GM18511 (cell line): ENCODE results near the gene SCIMP.
"Not testable (repeated sequence)": the region's sequence is repeated elsewhere in the genome, so short reads cannot be mapped to it uniquely, and the experiment has no call there.

Experiments used
- ATAC-seq: cut with Tn5 transposase; IDR thresholded peaks from one replicate; pipeline ENCODE4 v1.9.1; 2021; ENCODE audit warnings: mild to moderate bottlenecking, moderate library complexity; ENCODE audit not compliant: unreplicated experiment

SCIMP gene

DNA sequence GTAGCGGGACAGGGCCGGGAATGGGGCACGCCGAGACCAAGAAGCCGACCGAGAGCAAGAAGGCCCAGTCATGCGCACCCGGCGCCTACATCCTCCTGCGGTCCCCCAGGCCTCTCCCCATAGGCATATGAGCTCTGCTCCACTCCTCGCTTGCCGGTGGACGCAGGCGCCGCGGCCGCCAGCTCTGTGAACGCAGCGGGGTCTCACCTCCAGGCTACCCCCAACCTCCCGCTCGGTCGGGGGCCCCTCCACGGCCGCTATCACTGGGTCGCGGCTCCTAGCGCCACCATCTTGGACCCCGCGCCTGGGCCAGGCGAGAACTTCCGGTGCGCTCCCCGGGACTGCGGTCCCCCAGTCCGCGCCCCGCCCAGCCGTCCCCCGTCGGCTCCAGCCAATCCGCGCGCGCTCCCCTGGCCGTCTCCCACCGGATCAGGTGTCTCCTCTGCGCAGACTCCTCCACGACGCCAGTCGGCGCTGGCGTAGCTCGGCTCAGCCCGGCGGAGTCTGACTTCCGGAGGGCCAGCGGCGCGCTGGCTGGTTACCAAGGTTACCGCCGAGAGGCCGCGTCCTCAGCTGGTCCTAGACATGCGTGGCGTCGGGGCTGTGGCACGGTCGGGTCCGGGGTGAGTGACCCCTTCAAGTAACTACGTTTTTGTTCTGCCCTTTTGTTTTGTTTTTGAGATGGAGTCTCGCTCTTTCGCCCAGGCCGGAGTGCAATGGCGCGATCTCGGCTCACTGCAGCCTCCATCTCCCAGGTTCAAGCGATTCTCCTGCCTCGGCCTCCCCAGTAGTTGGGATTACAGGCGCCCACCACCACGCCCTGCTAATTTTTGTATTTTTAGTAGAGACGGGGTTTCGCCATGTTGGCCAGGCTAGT lies 42.9 kb downstream of the SCIMP start, which contains the start of gene ZNF594:
TSS of gene ZNF594 (minus strand) at position 328 of the 877 bp plus-strand sequence. CDS start 7,612 bp downstream, outside the sequence.
- ATAC-seq: peak; percentile 95

DNA sequence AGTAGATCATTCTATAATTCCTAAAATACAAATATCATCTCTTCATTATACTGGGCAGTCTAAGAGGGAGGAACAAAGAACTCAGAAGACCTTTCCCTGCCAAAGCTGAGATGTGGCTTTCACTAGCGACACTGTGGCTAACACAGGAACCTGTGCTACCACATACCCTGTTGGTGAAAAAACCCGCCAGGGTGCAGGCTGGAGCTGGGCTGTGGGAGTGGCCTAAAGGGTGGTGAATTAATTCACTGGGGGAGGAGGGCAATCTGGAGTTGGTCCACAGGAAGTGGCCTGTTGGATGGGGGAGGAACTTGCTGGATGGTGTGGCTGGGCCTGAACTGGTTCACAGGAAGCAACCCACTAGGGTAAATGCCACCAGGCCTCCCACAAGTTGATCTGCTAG lies 50.4 kb downstream of the SCIMP start:
- no peak for ATAC-seq

DNA sequence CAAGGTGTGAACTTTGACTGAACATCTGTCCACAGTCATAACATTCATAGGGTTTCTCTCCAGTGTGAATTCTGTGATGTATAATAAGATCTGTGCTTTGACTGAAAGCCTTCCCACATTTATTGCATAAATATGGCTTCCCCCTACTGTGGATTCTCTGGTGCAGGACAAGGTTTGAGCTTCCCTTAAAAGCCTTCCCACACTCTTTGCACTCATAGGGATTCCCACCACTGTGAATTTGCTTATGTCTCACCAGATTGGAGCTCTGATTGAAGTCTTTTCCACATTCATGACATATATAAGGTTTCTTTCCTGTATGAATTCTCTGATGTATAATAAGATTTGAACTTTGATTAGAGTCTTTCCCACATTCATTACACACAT lies 51.3 kb downstream of the SCIMP start:
- ATAC-seq: no peak

DNA sequence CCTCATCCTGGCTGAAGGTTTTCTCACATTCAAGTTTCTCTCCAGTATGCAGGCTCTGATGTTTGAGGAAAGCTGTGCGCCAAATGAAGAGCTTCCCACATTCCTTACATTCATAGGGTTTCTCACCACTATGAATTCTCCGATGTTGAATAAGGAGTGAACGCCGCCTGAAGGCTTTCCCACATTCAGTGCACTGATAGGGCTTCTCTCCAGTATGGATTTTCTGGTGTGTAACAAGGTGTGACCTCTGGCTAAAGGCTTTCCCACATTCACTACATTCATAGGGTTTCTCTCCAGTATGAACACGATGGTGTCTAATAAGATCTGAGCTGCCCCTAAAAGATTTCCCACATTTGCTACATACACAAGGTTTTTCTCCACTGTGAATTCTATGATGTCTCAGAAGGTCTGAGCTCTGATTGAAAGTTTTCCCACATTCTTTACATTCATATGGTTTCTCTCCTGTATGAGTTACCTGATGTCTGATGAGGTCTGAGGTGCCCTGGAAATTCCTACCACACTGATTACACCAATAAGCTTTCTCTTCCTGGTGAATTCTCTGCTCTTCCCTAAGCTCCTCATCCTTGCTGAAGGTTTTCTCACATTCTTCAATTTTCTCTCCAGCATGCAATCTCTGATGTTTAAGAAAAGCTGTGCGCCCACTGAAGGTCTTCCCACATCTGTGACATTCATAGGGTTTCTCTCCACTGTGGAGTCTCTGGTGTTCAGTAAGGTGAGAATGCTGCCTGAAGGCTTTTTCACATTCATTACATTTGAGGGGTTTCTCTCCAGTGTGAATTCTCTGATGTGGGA lies 51.9 kb downstream of the SCIMP start:
- ATAC-seq: no peak

DNA sequence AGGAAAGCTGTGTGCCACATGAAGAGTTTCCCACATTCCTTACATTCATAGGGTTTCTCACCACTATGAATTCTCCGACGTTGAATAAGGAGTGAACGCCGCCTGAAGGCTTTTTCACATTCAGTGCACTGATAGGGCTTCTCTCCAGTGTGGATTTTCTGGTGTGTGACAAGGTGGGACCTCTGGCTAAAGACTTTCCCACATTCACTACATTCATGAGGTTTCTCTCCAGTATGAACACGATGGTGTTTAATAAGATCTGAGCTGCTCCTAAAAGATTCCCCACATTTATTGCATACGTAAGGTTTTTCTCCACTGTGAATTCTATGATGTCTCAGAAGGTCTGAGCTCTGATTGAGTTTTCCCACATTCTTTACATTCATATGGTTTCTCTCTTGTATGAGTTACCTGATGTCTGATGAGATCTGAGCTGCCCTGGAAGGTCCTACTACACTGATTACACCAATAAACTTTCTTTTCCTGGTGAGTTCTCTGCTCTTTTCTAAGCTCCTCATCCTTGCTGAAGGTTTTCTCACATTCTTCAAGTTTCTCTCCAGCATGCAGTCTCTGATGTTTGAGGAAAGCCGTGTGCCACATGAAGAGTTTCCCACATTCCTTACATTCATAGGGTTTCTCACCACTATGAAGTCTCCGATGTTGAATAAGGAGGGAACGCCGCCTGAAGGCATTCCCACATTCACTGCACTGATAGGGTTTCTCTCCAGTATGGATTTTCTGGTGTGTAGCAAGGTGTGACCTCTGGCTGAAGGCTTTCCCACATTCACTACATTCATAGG lies 53.0 kb downstream of the SCIMP start:
- ATAC-seq: no peak

DNA sequence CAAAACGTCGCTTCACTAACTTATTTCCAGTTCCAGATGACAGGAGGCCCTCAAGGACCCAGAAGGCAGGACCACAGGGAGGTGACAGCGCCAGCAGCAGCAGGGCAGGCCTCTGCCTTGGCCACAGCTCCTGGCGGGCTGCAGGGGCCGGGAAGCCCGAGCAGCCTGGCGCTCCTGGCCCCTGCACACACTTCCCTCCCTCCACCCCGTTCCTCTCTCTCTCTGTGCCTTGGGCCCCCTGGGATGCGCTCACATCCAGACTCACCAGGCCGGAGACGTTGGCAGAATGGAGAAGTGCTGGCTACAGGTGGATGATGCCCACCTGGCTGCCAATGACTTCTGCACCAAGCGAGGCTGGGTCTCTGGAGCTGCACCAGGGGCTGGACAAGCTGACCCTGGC lies 55.7 kb downstream of the SCIMP start:
- no peak for ATAC-seq

DNA sequence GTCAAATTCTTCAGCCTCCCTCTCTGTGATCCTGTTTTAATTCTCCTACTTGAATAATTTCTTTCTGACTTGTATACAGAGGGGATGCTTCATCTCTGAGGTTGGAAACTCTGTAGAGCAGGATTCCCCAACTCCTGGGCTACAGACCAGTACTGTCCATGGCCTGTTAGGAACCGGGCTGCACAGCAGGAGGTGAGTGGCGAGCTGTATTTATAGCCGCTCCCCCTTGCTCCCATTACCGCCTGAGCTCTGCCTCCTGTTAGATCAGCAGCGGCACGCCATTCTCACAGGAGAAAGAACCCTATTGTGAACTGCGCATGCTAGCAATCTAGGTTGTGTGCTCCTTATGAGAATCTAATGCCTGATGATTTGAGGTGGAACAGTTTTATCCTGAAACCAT lies 59.6 kb downstream of the SCIMP start:
- not testable (repeated sequence) for ATAC-seq

DNA sequence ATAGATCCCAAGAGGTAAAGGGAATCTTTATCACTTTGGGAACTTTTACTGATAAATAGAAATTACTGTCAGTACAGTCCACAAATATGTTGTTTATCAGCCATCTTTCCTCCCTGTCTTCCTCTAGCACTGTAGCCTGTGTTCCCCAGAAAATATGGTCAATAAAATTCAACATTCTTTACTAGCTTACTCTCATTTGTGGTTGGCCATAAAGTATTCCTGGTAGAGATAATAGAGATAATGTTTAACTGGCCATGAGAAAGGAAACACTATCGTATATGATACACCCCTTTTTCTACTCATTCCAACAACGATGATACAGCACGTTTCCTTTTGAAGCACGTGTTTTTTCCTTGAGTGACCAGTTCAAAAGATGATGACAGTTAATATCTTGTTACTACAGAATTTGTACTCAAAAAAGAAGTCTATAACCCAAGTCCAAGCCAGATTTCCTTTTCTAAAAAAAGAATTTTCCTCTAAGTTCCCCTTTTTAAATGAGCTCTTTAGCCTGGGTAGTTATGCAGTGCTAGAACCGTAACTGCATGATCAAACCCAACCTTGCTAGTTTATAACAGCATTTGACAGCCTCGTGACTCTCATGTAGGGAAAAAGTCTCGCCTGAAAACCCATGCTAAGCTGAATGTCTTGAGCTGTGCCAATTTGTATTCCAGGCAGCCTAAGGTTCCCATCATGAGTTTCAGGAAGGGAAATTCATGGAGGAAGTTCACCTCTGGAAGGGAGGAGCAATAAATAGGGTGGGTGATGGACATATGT lies 68.7 kb downstream of the SCIMP start:
- not testable (repeated sequence) for ATAC-seq

DNA sequence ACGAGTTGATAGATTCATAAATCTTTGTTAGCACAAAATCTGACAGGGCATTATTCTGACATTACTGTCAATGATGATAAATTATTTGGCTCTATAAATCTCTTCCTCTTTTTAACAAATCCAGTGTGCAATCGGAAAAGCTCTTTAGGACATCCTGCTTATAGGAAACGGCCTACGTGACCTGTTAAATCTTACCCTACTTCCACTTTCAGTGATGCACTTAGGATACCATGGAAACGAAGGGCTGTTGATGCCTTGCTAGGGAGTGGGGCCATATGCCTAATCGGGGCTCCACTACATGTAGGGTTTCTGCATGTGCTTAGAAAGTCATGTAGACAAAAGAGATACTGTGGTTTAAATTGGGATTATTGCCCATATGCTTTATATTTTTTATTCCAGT lies 70.2 kb downstream of the SCIMP start:
- ATAC-seq: no peak

DNA sequence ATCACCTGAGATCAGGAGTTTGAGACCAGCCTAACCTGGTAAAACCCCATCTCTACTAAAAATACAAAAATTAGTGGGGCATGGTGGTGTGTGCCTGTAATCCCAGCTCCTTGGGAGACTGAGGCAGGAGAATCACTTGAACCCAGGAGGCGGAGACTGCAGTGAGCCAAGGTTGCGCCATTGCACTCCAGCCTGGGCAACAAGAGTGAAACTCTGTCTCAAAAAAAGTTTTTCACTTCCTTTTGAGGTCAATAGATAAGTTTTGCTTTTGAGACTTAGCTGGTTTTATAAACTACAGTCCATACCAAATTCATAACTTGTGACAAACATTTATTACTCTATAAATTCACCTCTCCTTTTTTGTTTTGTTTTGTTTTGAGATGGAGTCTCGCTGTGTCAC lies 72.9 kb downstream of the SCIMP start:
- not testable (repeated sequence) for ATAC-seq

DNA sequence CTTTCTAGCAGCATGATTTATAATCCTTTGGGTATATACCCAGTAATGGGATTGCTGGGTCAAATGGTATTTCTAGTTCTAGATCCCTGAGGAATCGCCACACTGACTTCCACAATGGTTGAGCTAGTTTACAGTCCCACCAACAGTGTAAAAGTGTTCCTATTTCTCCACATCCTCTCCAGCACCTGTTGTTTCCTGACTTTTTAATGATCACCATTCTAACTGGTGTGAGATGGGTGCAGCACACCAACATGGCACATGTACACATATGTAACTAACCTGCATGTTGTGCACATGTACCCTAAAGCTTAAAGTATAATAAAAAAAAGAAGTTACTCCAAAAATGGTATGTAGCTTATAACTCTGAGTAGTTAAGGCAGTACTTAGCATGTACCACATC lies 74.0 kb downstream of the SCIMP start:
- not testable (repeated sequence) for ATAC-seq
